Activated naive CD4-positive, alpha-beta T cell treated with anti-CD3 and anti-CD28 coated beads, Interleukin-2, amount 50 U/mL, for 16 hours (primary cell): ENCODE measurements around the gene DGKB.

ENCODE experiments used
- DNase-seq: peaks from one replicate; pipeline ENCODE4 v3.0.0-alpha.2; 2020

The DGKB gene

GRCh38 chr7:14682910-14683465, 219.6 kb downstream of the DGKB start:
- DNase-seq, result no peak

- no peak for DNase-seq
These were observed 225.7 kb downstream of the DGKB start for GRCh38 chr7:14676896-14677295.

- DNase-seq, result no peak
These were observed 229.3 kb downstream of the DGKB start for GRCh38 chr7:14673202-14673601.

GRCh38 chr7:14666913-14667312, 235.6 kb downstream of the DGKB start:
- no peak for DNase-seq

- DNase-seq, result no peak
These were observed 236.2 kb downstream of the DGKB start for GRCh38 chr7:14666304-14666703.

GRCh38 chr7:14639801-14640200, 262.8 kb downstream of the DGKB start:
- DNase-seq, result no peak

- no peak for DNase-seq
These were observed 263.2 kb downstream of the DGKB start for GRCh38 chr7:14639329-14639728.

- no peak for DNase-seq
These were observed 264.6 kb downstream of the DGKB start for GRCh38 chr7:14637968-14638367.

GRCh38 chr7:14635955-14636354, 266.6 kb downstream of the DGKB start:
- DNase-seq, result no peak

- no peak for DNase-seq
These were observed 272.5 kb downstream of the DGKB start for GRCh38 chr7:14630048-14630447.

- DNase-seq, result no peak
These were observed 274.0 kb downstream of the DGKB start for GRCh38 chr7:14628516-14628915.

GRCh38 chr7:14626076-14626475, 276.5 kb downstream of the DGKB start:
- DNase-seq, result no peak

- DNase-seq, result no peak
These were observed 280.0 kb downstream of the DGKB start for GRCh38 chr7:14622559-14622958.

GRCh38 chr7:14606101-14606500, 296.4 kb downstream of the DGKB start:
- DNase-seq, result no peak

- no peak for DNase-seq
These were observed 297.9 kb downstream of the DGKB start for GRCh38 chr7:14604606-14605005.

GRCh38 chr7:14602851-14603250, 299.7 kb downstream of the DGKB start:
- DNase-seq, result no peak

GRCh38 chr7:14600766-14601367, 301.7 kb downstream of the DGKB start:
- DNase-seq, result no peak

- DNase-seq, result no peak
These were observed 303.6 kb downstream of the DGKB start for GRCh38 chr7:14598978-14599377.

- DNase-seq, result no peak
These were observed 306.1 kb downstream of the DGKB start for GRCh38 chr7:14596421-14596820.

GRCh38 chr7:14590206-14590605, 312.3 kb downstream of the DGKB start:
- DNase-seq, result no peak

GRCh38 chr7:14585232-14585631, 317.3 kb downstream of the DGKB start:
- DNase-seq, result no peak

- DNase-seq, result no peak
These were observed 319.0 kb downstream of the DGKB start for GRCh38 chr7:14583518-14583917.

GRCh38 chr7:14582010-14582409, 320.5 kb downstream of the DGKB start:
- no peak for DNase-seq

GRCh38 chr7:14579971-14580370, 322.6 kb downstream of the DGKB start:
- DNase-seq, result no peak

GRCh38 chr7:14576578-14576977, 326.0 kb downstream of the DGKB start:
- no peak for DNase-seq
